K562 (cell line): ENCODE data around the gene RGS3. TPM values are rescaled to one million over a fixed set of nuclear protein-coding genes. Genes with fewer than 3 reads are reported as not detected.

Experiments
- ATAC-seq: fragments of 200-7000 bp; cut with Tn5 transposase; 3 replicates; pipeline ENCODE4 v1.9.1; 2020; ENCODE audit warnings: moderate library complexity
- BruUV-seq: library from RNA; stranded (reverse); fragments of 400-500 nt; replicated peaks from 2 replicates; lab custom pipeline; 2021; lab: Mats Ljungman, UMichigan
- CTCF ChIA-PET: fragments of 300-600 bp; formaldehyde crosslinking; extraction: SDS; loops from one replicate; lab custom pipeline; 2021; ENCODE audit warnings: low intra/inter-chr PET ratio; lab: Yijun Ruan, JAX
- POLR2A ChIA-PET: fragments of 300-600, 350-650 bp; sonication (Branson Sonifier 250); formaldehyde crosslinking; extraction: SDS; loops from one replicate; lab custom pipeline; 2021; ENCODE audit warnings: antibody characterized with exemption, inconsistent platforms; lab: Yijun Ruan, JAX
- DNase-seq, 4 experiments: peaks; one replicate each; pipeline versions ENCODE4 v3.0.0 to v3.0.0-alpha.2; 2011 to 2018; ENCODE audit warnings: low spot score in 3 of 4, mixed read lengths in 3 of 4; ENCODE audit errors: extremely low read depth in 1 of 4
- FAIRE-seq: peaks from 2 replicates; lab custom pipeline; 2011; peaks lifted over from hg19 to GRCh38; lab: Jason Lieb, UNC
- H2AFZ ChIP-seq: 2 replicates; pipeline ENCODE4 v1.6.0; 2011; ENCODE audit warnings: low read depth, low read length, control low read depth, inconsistent platforms
- H3K27ac ChIP-seq: fragments of 200-600 bp; 3 replicates; pipeline ENCODE4 v1.8.0; 2011; ENCODE audit warnings: low read depth, mild to moderate bottlenecking, control low read depth, inconsistent platforms, low read length, moderate library complexity, mixed read lengths; ENCODE audit errors: extremely low read depth
- H3K27me3 ChIP-seq, 2 experiments: fragments of 300-600 bp in 1 of 2; 2 replicates in 1 of 2; 3 replicates in 1 of 2; pipeline versions ENCODE4 v1.6.0 to v1.8.0; 2011; ENCODE audit warnings: inconsistent platforms in 2 of 2, low read length in 2 of 2, mild to moderate bottlenecking in 1 of 2, mixed read lengths in 1 of 2, moderate library complexity in 1 of 2; ENCODE audit not compliant: control insufficient read depth in 2 of 2, insufficient read depth in 2 of 2
- H3K36me3 ChIP-seq: fragments of 300-600 bp; 3 replicates; pipeline ENCODE4 v1.8.0; 2011; ENCODE audit warnings: mild to moderate bottlenecking, low read length, inconsistent platforms; ENCODE audit not compliant: control insufficient read depth, insufficient read depth
- H3K4me1 ChIP-seq, 2 experiments: fragments of 200-600 bp in 1 of 2; replicated peaks in 1 of 2; 2 replicates in 1 of 2; 3 replicates in 1 of 2; pipeline versions ENCODE4 v1.5.1 to v1.8.0; 2011; ENCODE audit warnings: inconsistent platforms in 2 of 2, low read length in 2 of 2, mild to moderate bottlenecking in 1 of 2, mixed read lengths in 1 of 2, moderate library complexity in 1 of 2; ENCODE audit not compliant: control insufficient read depth in 2 of 2, insufficient read depth in 2 of 2
- H3K4me2 ChIP-seq: 2 replicates; pipeline ENCODE4 v1.6.1; 2011; ENCODE audit warnings: low read length, control low read depth, inconsistent platforms, mixed read lengths; ENCODE audit not compliant: insufficient read depth
- H3K4me3 ChIP-seq: fragments of 200-600 bp; sonication (generic), shearing (Covaris generic); 2 replicates; pipeline ENCODE4 v1.5.1; 2016; ENCODE audit warnings: control low read depth, inconsistent platforms
- H3K79me2 ChIP-seq: fragments of 200-600 bp; 3 replicates; pipeline ENCODE4 v1.8.0; 2011; ENCODE audit warnings: low read length, inconsistent platforms; ENCODE audit not compliant: control insufficient read depth, insufficient read depth
- H3K9ac ChIP-seq, 2 experiments: 2 replicates each; pipeline versions ENCODE4 v1.6.0 to v1.6.1; 2011; ENCODE audit warnings: low read depth in 2 of 2, low read length in 2 of 2, control low read depth in 1 of 2, inconsistent platforms in 1 of 2, mild to moderate bottlenecking in 1 of 2, mixed read lengths in 1 of 2; ENCODE audit not compliant: insufficient read depth in 1 of 2
- H3K9me1 ChIP-seq: one replicate; pipeline ENCODE4 v1.6.0; 2011; ENCODE audit warnings: inconsistent platforms, mild to moderate bottlenecking, low read length, moderate library complexity; ENCODE audit not compliant: control insufficient read depth, insufficient read depth
- H3K9me3 ChIP-seq: replicated peaks from 2 replicates; pipeline ENCODE4 v1.5.1; 2011; ENCODE audit warnings: low read depth, low read length, inconsistent platforms; ENCODE audit not compliant: control insufficient read depth, insufficient read depth
- H4K20me1 ChIP-seq: replicated peaks from 2 replicates; pipeline ENCODE4 v1.6.1; 2011; ENCODE audit warnings: low read length, inconsistent platforms, mixed read lengths; ENCODE audit not compliant: control insufficient read depth, insufficient read depth
- DIDO1 ChIP-seq: fragments of 450-650 bp; IDR thresholded peaks from 2 replicates; pipeline ENCODE4 v1.6.1; 2016; ENCODE audit warnings: low read depth, missing biosample characterization, missing genetic modification characterization
- FOS ChIP-seq: IDR thresholded peaks from 3 replicates; pipeline ENCODE4 v1.6.1; 2011; ENCODE audit not compliant: insufficient read length; ENCODE audit errors: extremely low read depth
- GMEB1 ChIP-seq: fragments of 250-450 bp; sonication (Bioruptor Pico); IDR thresholded peaks from 2 replicates; pipeline ENCODE4 v1.4.0; 2020; ENCODE audit warnings: mild to moderate bottlenecking
- KHSRP ChIP-seq: fragments of 450-650 bp; IDR thresholded peaks from 2 replicates; pipeline ENCODE4 v1.6.1; 2017
- MXI1 ChIP-seq: IDR thresholded peaks from 2 replicates; pipeline ENCODE4 v1.6.1; 2011; ENCODE audit warnings: low read depth, mild to moderate bottlenecking, improper control_type of control experiment, low read length
- PHF20 ChIP-seq: fragments of 450-650 bp; IDR thresholded peaks from 2 replicates; pipeline ENCODE4 v1.6.1; 2018; ENCODE audit not compliant: partially characterized antibody
- PPARD ChIP-seq: fragments of 250-450 bp; sonication (Bioruptor Pico); IDR thresholded peaks from 2 replicates; pipeline ENCODE4 v1.8.0; 2022; ENCODE audit warnings: inconsistent platforms, mild to moderate bottlenecking, moderate library complexity
- SREBF1 ChIP-seq: fragments of 150-350 bp; IDR thresholded peaks from 2 replicates; pipeline ENCODE4 v1.6.1; 2014; ENCODE audit warnings: antibody characterized with exemption, low read depth, low read length, borderline replicate concordance
- ZNF12 ChIP-seq: sonication (generic); formaldehyde crosslinking; IDR thresholded peaks from 2 replicates; pipeline ENCODE4 v1.4.0; 2020; ENCODE audit warnings: mild to moderate bottlenecking, missing genetic modification reagents
- ZNF551 ChIP-seq: fragments of 250-450 bp; sonication (Bioruptor Pico); IDR thresholded peaks from 2 replicates; pipeline ENCODE4 v1.5.0; 2021; ENCODE audit warnings: mild to moderate bottlenecking, moderate library complexity
- WGBS: fragments of 100-300 bp; shearing (Covaris generic); methylation state at CpG from one replicate; pipeline ENCODE4 v1.1.6; 2016; ENCODE audit warnings: low coverage, mixed read lengths; ENCODE audit not compliant: insufficient coverage; ENCODE audit errors: missing lambda C conversion rate; 5-methylcytosine and 5-hydroxymethylcytosine counted together
- in situ Hi-C: fragments of 300-500 bp; cut with MboI; formaldehyde crosslinking; loops from 4 replicates; pipeline ENCODE4 v1.15.0; 2018; ENCODE audit warnings: inconsistent platforms, mixed read lengths
- intact Hi-C: fragments of 100-400 bp; cut with micrococcal nuclease; formaldehyde crosslinking; loops from 2 replicates; pipeline ENCODE4 v1.14.2; 2022
- polyA plus RNA-seq, 8 experiments: library from polyadenylated mRNA; depleted of rRNA in 4 of 8; stranded (reverse) in 5 of 8; unstranded in 3 of 8; fragments of >200 nt; fragmentation: Nextera tagmentation in 2 of 8; fragmentation: Illumina TruSeq in 1 of 8; extraction: Ambion mirVana in 2 of 8; extraction: Trizol in 1 of 8; gene quantifications; 2 replicates each; pipeline versions ENCODE4 v1.2.1 to v1.2.3, GENCODE V29; 2011 to 2014; ENCODE audit warnings: inconsistent platforms in 1 of 8, missing spikeins in 1 of 8
- total RNA-seq, 7 experiments: library from RNA; depleted of rRNA in 6 of 7; stranded (reverse); fragments of >200 nt in 6 of 7; fragmentation: Illumina TruSeq in 2 of 7; extraction: Trizol in 2 of 7; gene quantifications; 2 replicates each; pipeline versions ENCODE4 v1.2.1 to v1.2.3, GENCODE V29; 2011 to 2021; ENCODE audit warnings: low replicate concordance in 1 of 7

The RGS3 gene
- total and polyA plus RNA-seq, 9 of the 15 experiments (the other 6 are each of a cell fraction or from before 2014, with no cell fraction given) = 0.08 to 2.9 (median 0.95) TPM

DNA sequence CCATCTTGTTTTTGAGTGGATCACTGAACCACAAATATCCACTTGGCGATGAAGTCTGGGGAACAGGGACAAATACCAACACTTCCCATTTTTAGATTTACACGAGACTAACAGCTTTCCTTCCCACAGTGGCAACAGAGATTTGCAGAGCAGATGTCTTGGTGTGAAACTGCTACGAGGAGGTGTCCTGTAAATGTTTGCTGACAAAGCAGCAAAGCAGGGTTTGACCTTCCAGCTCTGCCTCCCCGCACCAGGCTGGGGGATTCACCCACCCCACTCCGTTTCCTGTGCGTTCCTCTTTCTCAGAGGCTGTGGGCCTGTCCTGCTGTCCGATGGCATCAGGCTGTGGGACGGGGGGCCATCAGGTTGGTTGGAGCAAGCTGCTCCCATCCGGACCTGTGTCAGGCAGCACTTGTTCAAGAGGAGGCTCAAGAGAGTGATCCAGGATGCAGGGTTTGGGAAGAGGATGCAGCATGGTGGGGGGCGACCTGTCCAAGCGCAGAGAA, 693 bp upstream of the RGS3 start:
- intact Hi-C loops (no loop called here), in situ Hi-C loops (no loop called here)
- ChIA-PET CTCF (no interaction called here), POLR2A (interaction anchor here (1.9 kb wide), 1 partner anchor 11 kb away, joined by 5 read pairs; no protein-coding TSS in a partner anchor)
- no peaks in the 10 kb centered on the region for H3K79me2 ChIP-seq
- DNase-seq (no peak), ATAC-seq (no peak), FAIRE-seq (no peak)
- WGBS = 10% methylated on average over 10 of the region's 11 CpGs
- peaks cover 0 to 8% of the 10 kb centered on the region in 2 experiments; a peak in 3 of 5 replicates for H3K4me1 ChIP-seq
- 0 out of 4 replicates have a peak overlapping the region, but pooled peaks of 1 of the 2 experiments have one; percentile 30 for H3K9ac ChIP-seq
- 0 out of 2 replicates have a peak, but pooled peaks cover 4% of the 10 kb centered on the region for H3K9me3 ChIP-seq
- H3K27me3 ChIP-seq = peaks cover 24 to 42% of the 10 kb centered on the region in 2 experiments; a peak in 4 of 5 replicates
- H3K9me1 ChIP-seq = no peaks in the 10 kb centered on the region
- H3K4me2 ChIP-seq = no peak overlapping the region
- no peak for TF ChIP-seq GMEB1 (CRISPR knock-in tag)
- no peak for TF ChIP-seq ZNF551 (CRISPR knock-in tag)
- no peak for TF ChIP-seq FOS
- TF ChIP-seq PPARD (CRISPR knock-in tag) = no peak
- TF ChIP-seq PHF20 = no peak
- no peak for TF ChIP-seq KHSRP
- TF ChIP-seq MXI1 = no peak
- no peak for TF ChIP-seq ZNF12
- TF ChIP-seq DIDO1 (tag) = no peak
- TF ChIP-seq SREBF1 = no peak
- no peak overlapping the region for H3K27ac ChIP-seq
- H3K36me3 ChIP-seq = no peaks in the 10 kb centered on the region
- no peak overlapping the region for H2AFZ ChIP-seq
- no TSS peak for BruUV-seq
- peaks cover 5% of the 10 kb centered on the region; the same call in 1 of the 2 replicates for H4K20me1 ChIP-seq
- H3K4me3 ChIP-seq = no peak overlapping the region
